ENCODE results near the gene CLIC1.

DNA sequence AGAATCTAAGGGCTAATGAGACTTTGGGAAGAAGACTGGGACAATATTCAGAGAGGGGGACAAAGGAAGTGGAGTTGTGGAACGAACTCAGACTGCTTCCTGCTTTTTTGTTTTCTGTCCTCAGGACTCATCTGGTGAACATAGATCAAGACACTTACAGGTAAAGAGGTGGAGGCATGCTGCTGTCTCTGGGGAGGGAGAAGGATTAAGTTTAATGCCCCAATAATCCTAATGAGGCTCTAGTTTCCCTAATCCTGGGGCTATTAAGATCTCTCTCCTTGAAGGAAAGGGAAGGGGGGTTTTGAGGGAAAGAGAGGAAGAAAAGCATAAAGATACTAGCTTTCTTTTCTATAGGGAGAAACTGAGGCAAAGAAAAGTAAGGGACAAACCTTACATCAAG, 8.1 kb upstream of the CLIC1 start:
- TF ChIP-seq CTCF (IDR thresholded peaks at IDR 0.05) (no peak), POLR2A (IDR thresholded peaks at IDR 0.05) (no peak)

All from testis (tissue), 2 donors.